ENCODE results near the gene PGPEP1. TPM values are rescaled to one million over a fixed set of nuclear protein-coding genes. Genes with fewer than 3 reads are reported as not detected.

The PGPEP1 gene
- polyA plus RNA-seq, 3 donors from 2014 or later: 8.2 to 20.6 (median 17.5) TPM

DNA sequence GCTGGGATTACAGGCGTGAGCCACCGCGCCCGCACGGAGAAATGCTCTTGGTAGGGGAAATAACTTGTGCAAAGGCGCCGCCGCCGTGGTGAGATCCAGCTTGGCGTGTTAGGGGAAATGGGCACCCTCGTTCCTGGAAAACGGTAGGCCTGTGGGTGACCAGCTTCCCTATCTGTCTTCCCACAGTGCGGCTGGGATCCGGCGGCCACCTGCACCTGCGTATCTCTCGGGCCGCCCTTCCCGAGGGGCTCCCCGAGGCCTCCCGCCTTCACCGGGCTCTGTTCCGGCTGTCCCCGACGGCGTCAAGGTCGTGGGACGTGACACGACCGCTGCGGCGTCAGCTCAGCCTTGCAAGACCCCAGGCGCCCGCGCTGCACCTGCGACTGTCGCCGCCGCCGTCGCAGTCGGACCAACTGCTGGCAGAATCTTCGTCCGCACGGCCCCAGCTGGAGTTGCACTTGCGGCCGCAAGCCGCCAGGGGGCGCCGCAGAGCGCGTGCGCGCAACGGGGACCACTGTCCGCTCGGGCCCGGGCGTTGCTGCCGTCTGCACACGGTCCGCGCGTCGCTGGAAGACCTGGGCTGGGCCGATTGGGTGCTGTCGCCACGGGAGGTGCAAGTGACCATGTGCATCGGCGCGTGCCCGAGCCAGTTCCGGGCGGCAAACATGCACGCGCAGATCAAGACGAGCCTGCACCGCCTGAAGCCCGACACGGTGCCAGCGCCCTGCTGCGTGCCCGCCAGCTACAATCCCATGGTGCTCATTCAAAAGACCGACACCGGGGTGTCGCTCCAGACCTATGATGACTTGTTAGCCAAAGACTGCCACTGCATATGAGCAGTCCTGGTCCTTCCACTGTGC lies 47.9 kb downstream of the PGPEP1 start:
- Mint-ChIP-seq H3K4me3 (peak overlapping the region; percentile 77 to 85 (median 82)), H3K27me3 (ENCODE audit: low read depth in 3 of 3) (peaks cover 0 to 15% (median 2%) of the 10 kb centered on the region in 3 donors), H3K9me3 (no peaks in the 10 kb centered on the region), H3K27ac (peak overlapping the region in 4 of 6 donors; percentile 34 to 80 (median 48)), H3K4me1 (peaks cover 14% of the 10 kb centered on the region in 2 donors), H3K36me3 (peaks cover 0 to 4% (median 0%) of the 10 kb centered on the region in 3 donors)
- peak; percentile 75 to 82 (median 77) for DNase-seq

DNA sequence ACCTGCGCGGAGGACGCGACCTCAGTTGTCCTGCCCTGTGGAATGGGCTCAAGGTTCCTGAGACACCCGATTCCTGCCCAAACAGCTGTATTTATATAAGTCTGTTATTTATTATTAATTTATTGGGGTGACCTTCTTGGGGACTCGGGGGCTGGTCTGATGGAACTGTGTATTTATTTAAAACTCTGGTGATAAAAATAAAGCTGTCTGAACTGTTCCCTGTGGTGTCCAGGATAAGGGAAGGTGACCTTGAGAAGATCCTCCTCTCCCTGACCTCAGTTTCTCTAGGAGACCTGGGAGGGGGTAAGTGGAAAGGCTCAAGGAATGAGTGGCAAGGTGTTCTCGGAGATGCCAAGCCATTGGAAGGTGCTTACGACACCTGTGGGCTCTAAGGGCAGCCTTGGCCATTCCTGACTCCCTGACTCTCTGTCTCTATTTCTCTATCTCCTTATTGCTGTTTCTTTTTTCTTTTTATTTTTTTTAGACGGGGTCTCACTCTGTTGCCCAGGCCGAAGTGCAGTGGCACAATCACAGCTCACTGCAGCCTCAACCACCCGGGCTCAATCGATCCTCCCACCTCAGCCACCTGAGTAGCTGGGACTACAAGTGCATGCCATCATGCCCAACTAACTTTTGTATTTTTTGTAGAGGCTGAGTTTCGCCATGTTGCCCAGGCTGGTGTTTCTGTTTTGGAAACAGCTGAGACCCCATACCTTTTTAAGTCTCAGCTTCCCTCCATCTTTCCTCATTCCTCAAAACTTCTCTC lies 48.7 kb downstream of the PGPEP1 start:
- Mint-ChIP-seq H3K27me3 (ENCODE audit: low read depth in 3 of 3) (peaks cover 0 to 15% (median 1%) of the 10 kb centered on the region in 3 donors), H3K9me3 (no peaks in the 10 kb centered on the region), H3K4me1 (peaks cover 14 to 16% of the 10 kb centered on the region in 2 donors), H3K27ac (peak overlapping the region in 3 of 6 donors; percentile 11 to 35 (median 14)), H3K36me3 (peaks cover 0 to 4% (median 0%) of the 10 kb centered on the region in 3 donors), H3K4me3 (peak overlapping the region; percentile 63 to 85 (median 82))
- no peak for DNase-seq

DNA sequence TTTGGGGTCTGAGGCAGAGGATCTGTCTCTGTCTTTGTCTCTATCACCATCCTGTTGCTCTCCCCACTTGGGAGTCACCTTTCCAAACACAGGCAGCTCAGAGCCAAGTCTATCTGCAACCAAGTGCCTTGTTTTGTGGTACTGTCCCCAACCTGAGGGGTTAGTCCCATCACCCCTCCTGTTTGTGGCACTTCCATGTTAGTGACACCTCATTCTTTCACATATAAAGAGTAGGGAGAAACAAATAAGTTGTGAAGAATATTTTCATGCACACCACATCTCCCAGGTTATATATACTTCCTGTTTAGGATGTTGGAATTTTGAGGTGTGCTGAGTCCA lies 49.3 kb downstream of the PGPEP1 start:
- peak overlapping the region in 3 of 6 donors; percentile 7 to 74 (median 49) for H3K27ac Mint-ChIP-seq
- peaks cover 0 to 4% (median 0%) of the 10 kb centered on the region in 3 donors for H3K36me3 Mint-ChIP-seq
- H3K4me1 Mint-ChIP-seq: peaks cover 14 to 16% of the 10 kb centered on the region in 2 donors
- peaks cover 0 to 15% (median 1%) of the 10 kb centered on the region in 3 donors for H3K27me3 Mint-ChIP-seq (ENCODE audit: low read depth in 3 of 3)
- no peaks in the 10 kb centered on the region for H3K9me3 Mint-ChIP-seq
- peak overlapping the region in 3 of 5 donors; percentile 23 to 82 (median 30) for H3K4me3 Mint-ChIP-seq
- no peak for DNase-seq

DNA sequence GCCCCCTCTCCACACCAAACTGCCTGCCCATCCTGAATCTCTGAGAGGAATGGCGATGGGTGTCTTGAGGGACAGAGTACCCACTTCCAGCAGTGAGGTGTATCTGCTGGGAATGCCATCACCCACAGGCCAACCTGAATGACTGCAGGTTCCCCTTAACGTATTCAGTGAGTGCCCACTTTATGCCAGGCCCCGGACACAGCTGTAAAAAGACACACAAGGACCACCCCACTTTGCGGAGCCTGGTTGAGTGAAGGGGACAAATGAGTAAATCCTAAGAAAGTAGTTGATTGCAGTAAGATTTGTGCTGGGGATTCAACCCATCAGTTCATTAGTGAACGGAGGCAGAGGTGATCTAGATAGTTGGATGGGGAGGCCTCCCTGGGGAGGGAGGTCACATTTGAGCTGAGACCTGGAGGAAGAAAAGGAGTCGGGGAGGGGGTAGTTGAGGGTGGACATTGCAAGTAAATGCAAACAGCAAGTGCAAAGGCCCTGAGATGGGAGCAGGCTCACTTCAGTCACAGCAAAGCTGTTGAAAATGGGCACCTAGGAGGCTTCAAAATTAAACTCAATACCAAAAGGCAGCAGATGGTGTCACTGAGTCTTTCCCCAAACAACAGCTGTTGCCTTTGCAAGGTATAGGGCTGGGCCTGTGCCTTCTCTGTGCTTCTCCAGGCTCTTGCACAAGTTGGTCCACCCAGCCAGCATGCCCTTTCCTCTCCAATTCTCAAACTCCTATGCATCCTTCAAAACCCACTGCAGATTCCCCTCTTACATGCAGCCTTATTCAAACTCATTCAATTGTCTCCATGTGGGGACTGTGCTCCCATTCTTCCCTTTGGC lies 49.9 kb downstream of the PGPEP1 start:
- Mint-ChIP-seq H3K36me3 (peaks cover 0 to 4% (median 0%) of the 10 kb centered on the region in 3 donors), H3K9me3 (no peaks in the 10 kb centered on the region), H3K27ac (peak overlapping the region in 1 of 6 donors; percentile 72), H3K4me3 (peak overlapping the region in 1 of 5 donors; percentile 49), H3K4me1 (peaks cover 14 to 16% of the 10 kb centered on the region in 2 donors), H3K27me3 (ENCODE audit: low read depth in 3 of 3) (peaks cover 0 to 14% (median 1%) of the 10 kb centered on the region in 3 donors)
- DNase-seq: no peak

DNA sequence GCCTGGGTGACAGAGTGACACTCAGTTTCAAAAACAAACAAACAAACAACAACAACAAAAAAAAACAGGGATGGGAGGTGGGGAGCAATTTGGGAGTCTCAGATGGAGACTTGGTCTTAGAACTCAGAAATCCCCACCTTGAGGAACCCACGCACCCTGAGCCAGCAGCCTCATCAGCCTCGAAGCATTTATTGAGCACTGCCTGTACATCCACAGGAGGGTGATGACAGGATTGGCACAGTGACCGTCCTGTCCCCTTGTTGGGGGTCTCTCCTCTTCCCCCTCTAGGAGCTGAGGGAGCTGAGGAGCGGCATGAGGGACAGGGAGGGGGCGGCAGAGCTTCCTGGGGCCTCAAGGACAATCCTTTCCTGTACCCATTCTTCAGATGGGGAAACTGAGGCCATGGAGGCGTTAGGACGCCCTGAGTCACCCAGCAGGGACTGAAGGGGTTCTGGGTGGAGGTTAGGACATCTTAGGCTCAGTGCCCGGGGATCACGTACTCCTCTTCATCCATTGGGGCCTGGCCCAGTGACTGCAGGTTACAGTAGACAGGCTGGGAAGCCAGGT lies 51.2 kb downstream of the PGPEP1 start:
- Mint-ChIP-seq H3K27ac (no peak overlapping the region), H3K4me3 (no peak overlapping the region), H3K4me1 (peaks cover 14 to 16% of the 10 kb centered on the region in 2 donors), H3K27me3 (ENCODE audit: low read depth in 3 of 3) (peaks cover 0 to 9% (median 1%) of the 10 kb centered on the region in 3 donors), H3K36me3 (peaks cover 0 to 4% (median 0%) of the 10 kb centered on the region in 3 donors), H3K9me3 (no peaks in the 10 kb centered on the region)
- DNase-seq: no peak

DNA sequence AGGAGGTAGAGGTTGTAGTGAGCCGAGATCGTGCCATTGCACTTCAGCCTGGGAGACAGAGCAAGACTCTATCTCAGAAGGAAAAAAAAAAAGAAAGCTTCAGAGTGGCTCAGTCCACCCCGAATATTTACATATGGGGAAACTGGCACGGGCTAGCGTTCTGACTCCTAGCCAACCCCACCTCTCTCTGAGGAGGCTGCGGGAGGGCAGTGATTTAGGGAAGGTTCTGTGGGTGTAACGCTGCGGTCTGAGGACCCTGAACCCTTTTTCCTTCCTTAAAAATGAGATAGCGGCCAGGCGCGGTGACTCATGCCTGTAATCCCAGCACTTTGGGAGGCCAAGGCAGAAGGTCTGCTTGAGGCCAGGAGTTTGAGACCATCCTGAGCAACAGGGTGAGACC lies 52.0 kb downstream of the PGPEP1 start:
- H3K4me3 Mint-ChIP-seq: no peak overlapping the region
- H3K36me3 Mint-ChIP-seq: peaks cover 0 to 4% (median 0%) of the 10 kb centered on the region in 3 donors
- H3K27ac Mint-ChIP-seq: no peak overlapping the region
- DNase-seq: no peak
- no peaks in the 10 kb centered on the region for H3K9me3 Mint-ChIP-seq
- H3K27me3 Mint-ChIP-seq (ENCODE audit: low read depth in 3 of 3): peaks cover 0 to 7% (median 1%) of the 10 kb centered on the region in 3 donors
- H3K4me1 Mint-ChIP-seq: peaks cover 11 to 21% of the 10 kb centered on the region in 2 donors

DNA sequence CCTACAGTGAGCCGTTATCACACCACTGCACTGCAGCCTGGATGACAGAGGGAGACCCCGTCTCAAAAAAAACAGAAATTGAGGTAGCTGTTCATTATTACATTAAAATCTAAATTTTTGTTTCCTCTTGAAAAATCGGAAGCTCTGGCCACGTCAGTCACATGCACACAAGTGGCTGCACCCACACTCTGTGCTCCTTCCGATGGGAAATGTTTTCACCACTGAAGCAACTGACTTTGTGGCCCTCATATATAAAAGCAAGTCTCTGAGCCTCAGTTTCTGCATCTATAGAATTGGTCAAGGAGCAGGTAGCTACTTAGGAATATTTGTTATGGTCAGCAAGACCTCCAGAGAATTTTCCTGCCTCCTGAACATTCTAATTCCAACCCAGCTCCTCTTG lies 52.5 kb downstream of the PGPEP1 start:
- Mint-ChIP-seq H3K9me3 (no peaks in the 10 kb centered on the region), H3K27ac (no peak overlapping the region), H3K36me3 (peaks cover 0 to 4% (median 0%) of the 10 kb centered on the region in 3 donors), H3K4me3 (no peak overlapping the region), H3K27me3 (ENCODE audit: low read depth in 3 of 3) (peaks cover 0 to 10% (median 1%) of the 10 kb centered on the region in 3 donors), H3K4me1 (peaks cover 10 to 22% of the 10 kb centered on the region in 2 donors)
- no peak for DNase-seq

DNA sequence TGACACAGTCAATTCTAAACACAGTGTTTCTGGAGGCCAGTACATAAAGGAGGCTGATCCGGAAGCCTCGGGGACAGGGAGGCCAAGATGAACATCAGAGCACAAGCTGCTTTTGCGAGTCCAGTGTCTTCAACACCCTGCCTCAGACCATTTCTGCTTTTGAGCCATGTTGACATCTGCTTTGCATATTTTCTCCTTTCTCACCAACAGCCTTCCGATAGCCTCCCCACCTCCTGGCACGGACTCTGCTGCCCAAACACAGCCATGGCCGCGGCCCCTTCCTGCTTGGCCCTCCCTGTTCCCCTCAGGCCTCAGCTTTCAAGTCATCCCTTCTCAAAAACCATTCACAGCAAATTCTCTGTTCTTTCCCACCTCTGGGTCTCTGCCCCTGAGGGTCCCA lies 53.4 kb downstream of the PGPEP1 start:
- Mint-ChIP-seq H3K27ac (peak overlapping the region in 1 of 6 donors; percentile 6), H3K4me3 (no peak overlapping the region), H3K4me1 (peaks cover 5 to 16% of the 10 kb centered on the region in 2 donors), H3K9me3 (no peaks in the 10 kb centered on the region), H3K36me3 (peaks cover 0 to 4% (median 0%) of the 10 kb centered on the region in 3 donors), H3K27me3 (ENCODE audit: low read depth in 3 of 3) (peaks cover 0 to 6% (median 1%) of the 10 kb centered on the region in 3 donors)
- no peak for DNase-seq

DNA sequence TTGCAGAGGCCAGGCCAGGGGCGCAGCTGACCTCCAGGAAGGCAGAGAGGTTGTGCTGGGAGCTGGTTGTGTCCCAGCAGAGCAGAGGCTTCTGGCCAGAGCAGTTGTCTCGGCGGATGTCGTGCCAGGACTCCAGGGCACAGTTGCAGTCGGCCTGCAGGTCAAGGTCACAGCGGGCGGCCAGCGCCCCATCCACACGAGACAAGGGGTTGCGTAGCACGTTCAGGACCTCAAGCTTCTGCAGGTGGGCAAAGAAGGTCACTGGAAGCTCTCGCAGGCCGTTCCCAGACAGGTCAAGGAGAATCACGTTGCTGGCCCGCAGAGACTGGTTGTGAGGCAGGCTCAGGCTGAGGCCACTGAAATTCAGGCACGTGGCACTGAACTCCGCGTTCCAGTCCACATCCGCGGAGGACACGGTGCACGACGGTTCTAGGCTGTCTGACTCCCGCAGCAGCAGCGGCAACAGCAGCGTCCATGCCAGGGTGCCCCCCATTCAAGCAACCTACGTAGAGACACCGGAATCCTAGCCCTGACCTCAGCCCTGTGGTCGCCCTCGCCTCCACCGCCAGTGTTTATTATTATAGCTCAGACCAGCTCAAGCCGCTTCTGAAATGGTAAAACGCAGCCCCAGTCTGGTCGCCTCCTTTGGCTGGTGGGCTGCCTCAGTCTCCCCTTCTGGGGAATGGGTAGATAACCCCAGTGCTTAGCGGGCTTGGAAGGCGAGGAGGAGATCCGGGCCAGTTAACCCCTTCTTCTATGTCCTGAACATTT lies 56.3 kb downstream of the PGPEP1 start:
- H3K9me3 Mint-ChIP-seq: no peaks in the 10 kb centered on the region
- peaks cover 5 to 13% of the 10 kb centered on the region in 2 donors for H3K4me1 Mint-ChIP-seq
- no peaks in the 10 kb centered on the region for H3K36me3 Mint-ChIP-seq
- DNase-seq: peak in 2 of 3 donors; percentile 41 to 43
- peaks cover 0 to 3% (median 0%) of the 10 kb centered on the region in 3 donors for H3K27me3 Mint-ChIP-seq (ENCODE audit: low read depth in 3 of 3)
- H3K4me3 Mint-ChIP-seq: peak overlapping the region; percentile 44 to 68 (median 64)
- H3K27ac Mint-ChIP-seq: peak overlapping the region in 1 of 6 donors; percentile 74

DNA sequence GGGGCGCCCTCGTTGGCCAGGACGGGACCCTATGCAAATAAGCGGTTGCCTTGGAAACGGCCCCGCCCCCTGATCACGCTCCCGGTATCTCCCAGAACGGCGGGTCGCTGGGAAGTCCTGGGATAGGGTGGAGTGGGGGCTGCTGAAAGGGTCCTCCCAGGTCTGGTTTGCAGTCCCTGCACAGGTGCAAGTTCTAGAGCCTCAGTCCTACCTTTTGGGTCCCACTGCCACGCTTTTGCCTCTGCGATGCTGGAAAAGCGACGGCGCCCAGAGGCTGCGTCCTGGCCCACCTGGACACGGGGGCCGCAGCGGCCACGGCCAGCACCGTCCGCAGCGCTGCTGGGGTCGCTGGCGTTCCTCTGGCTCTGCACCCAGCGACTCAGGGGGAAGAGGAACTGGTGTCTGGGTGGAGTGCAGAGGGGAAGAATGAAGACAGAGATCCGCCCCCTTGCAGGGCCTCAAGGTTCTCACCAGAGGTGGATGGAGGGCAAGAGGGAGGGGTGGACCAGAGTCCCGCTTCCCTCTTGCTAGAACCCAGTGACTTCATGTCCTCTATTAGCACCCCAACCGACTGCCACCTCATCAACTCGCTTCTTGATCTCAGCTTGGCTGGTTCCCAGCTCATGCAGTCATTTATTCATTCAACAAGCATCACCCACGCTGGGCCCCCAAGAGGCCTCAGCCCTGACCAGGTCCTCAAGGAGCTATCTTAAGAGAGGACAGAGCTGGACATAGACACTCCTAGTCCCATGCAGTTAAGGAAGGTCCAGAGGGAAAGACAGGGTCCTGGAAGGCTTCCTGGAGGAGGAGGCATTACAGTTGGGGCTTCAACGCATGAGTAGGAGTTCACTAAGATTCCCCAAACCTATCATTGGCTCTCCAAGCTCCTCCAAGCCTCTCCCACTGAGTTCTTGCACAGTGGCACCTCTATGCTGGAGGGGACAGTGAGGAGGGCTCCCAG lies 57.1 kb downstream of the PGPEP1 start, which contains the start of gene LRRC25:
TSS of gene LRRC25 (minus strand) at position 381 of the 961 bp plus-strand sequence. CDS start 659 bp downstream, outside the sequence.
- H3K27ac Mint-ChIP-seq: peak within 1 kb of the TSS in 1 of 6 donors; percentile 74
- peaks cover 0 to 3% (median 0%) of the 10 kb centered on the region in 3 donors for H3K27me3 Mint-ChIP-seq (ENCODE audit: low read depth in 3 of 3)
- DNase-seq: peak in 2 of 3 donors; percentile 29 to 33
- H3K9me3 Mint-ChIP-seq: no peaks in the 10 kb centered on the region
- H3K36me3 Mint-ChIP-seq: no peaks in the 10 kb centered on the region
- H3K4me3 Mint-ChIP-seq: peak within 1 kb of the TSS; percentile 44 to 68 (median 64)
- peaks cover 5 to 13% of the 10 kb centered on the region in 2 donors for H3K4me1 Mint-ChIP-seq

DNA sequence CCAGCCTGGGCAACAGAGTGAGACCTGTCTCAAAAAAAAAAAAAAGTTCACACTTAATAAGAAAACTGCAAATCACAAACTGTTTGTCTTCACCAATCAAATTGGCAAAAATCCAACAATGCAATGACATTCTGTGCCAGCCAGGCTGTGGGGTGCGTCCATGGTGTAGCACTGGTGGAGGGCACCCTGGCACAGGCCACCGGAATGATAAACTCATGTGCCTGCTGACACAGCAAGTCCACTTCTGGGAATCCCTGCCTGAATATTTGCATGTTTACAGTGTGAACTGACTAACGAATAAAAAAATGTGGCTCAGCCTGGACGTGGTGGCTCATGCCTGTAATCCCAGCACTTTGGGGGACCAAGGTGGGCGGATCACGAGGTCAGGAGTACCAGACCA lies 58.6 kb downstream of the PGPEP1 start:
- peaks cover 5 to 12% of the 10 kb centered on the region in 2 donors for H3K4me1 Mint-ChIP-seq
- no peak overlapping the region for H3K27ac Mint-ChIP-seq
- DNase-seq: no peak
- H3K36me3 Mint-ChIP-seq: no peaks in the 10 kb centered on the region
- no peak overlapping the region for H3K4me3 Mint-ChIP-seq
- peaks cover 1 to 7% (median 2%) of the 10 kb centered on the region in 3 donors for H3K27me3 Mint-ChIP-seq (ENCODE audit: low read depth in 3 of 3)
- H3K9me3 Mint-ChIP-seq: no peaks in the 10 kb centered on the region
